ENCODE measurements around the gene KCNJ10. TPM values are rescaled to one million over a fixed set of nuclear protein-coding genes. Genes with fewer than 3 reads are reported as not detected.

The KCNJ10 gene
- total and polyA plus RNA-seq, 2 donors from 2014 or later = 4.9 to 57.6 TPM

DNA sequence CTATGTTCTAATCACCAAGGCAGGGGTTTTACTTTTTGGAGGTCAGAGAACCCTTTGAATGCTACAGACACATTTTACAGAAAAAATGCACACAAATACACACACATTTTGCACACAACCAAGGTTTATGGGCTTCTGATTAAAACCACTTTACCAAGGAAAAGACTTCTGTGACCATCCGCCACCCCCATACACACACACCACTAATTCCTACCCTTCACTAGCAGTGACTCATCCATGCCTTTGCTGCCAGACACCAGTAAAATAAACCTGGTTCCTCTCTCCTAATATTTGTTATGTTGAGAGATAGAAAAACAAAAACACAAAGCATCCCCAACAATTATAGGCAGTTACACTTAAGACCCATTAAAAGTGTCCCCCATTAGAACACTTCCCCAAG, 51.1 kb downstream of the KCNJ10 start:
- H3K4me1 ChIP-seq (ENCODE audit: control insufficient read depth in 2 of 3, insufficient read depth in 2 of 3, low read depth in 1 of 3, low read length in 3 of 3) = peaks cover 0 to 2% (median 0%) of the 10 kb centered on the region in 3 donors
- no peak overlapping the region for H3K4me3 ChIP-seq (ENCODE audit: low read length in 3 of 3)
- FAIRE-seq = no peak
- no peaks in the 10 kb centered on the region for H3K27me3 ChIP-seq (ENCODE audit: control insufficient read depth, insufficient read depth, low read length)
- H3K9me3 ChIP-seq (ENCODE audit: control insufficient read depth in 2 of 3, insufficient read depth in 1 of 3, low read length in 3 of 3) = no peaks in the 10 kb centered on the region
- H3K9ac ChIP-seq (ENCODE audit: low read length in 3 of 3) = no peak overlapping the region
- H3K27ac ChIP-seq (ENCODE audit: low read depth in 2 of 2, low read length in 2 of 2) = no peak overlapping the region
- no peak for DNase-seq
- H3K36me3 ChIP-seq (ENCODE audit: control insufficient read depth in 2 of 3, insufficient read depth in 3 of 3, low read length in 3 of 3) = no peaks in the 10 kb centered on the region
- no peak for TF ChIP-seq CTCF (IDR thresholded peaks at IDR 0.05; ENCODE audit: borderline replicate concordance, extremely low read depth, insufficient read depth)
- intact Hi-C loops (cut with DNase I) = no loop called here

DNA sequence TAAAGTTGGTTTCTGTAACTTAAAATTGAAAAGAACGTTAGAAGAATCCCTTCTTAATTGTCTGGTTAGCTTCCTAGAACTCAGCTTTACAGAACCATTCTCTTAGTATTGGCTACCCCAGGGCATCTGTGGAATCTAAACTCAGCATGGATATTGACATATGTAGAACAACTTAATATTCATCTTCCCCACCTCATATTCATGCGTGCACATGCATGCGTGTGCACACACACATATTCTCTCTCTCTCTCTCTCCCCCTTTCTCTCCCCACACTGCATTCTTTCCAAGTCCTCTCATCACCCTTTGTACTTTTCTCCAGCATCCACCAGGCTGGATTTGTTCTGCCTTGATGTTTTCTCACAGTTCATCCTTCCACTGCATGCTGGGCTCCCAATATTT, 51.6 kb downstream of the KCNJ10 start:
- H3K27me3 ChIP-seq (ENCODE audit: control insufficient read depth, insufficient read depth, low read length) = no peaks in the 10 kb centered on the region
- FAIRE-seq (no peak), DNase-seq (no peak)
- TF ChIP-seq CTCF (IDR thresholded peaks at IDR 0.05; ENCODE audit: borderline replicate concordance, extremely low read depth, insufficient read depth) = no peak
- no peak overlapping the region for H3K4me3 ChIP-seq (ENCODE audit: low read length in 3 of 3)
- no peaks in the 10 kb centered on the region for H3K9me3 ChIP-seq (ENCODE audit: control insufficient read depth in 2 of 3, insufficient read depth in 1 of 3, low read length in 3 of 3)
- H3K4me1 ChIP-seq (ENCODE audit: control insufficient read depth in 2 of 3, insufficient read depth in 2 of 3, low read depth in 1 of 3, low read length in 3 of 3) = no peaks in the 10 kb centered on the region
- no peak overlapping the region for H3K9ac ChIP-seq (ENCODE audit: low read length in 3 of 3)
- no peak overlapping the region for H3K27ac ChIP-seq (ENCODE audit: low read depth in 2 of 2, low read length in 2 of 2)
- intact Hi-C loops (cut with DNase I) = no loop called here
- H3K36me3 ChIP-seq (ENCODE audit: control insufficient read depth in 2 of 3, insufficient read depth in 3 of 3, low read length in 3 of 3) = no peaks in the 10 kb centered on the region

- intact Hi-C loops (cut with DNase I) = no loop called here
- no peak for DNase-seq
- H3K4me3 ChIP-seq (ENCODE audit: low read length in 3 of 3) = no peak overlapping the region
Measured at GRCh38 chr1:160017592-160017991, 52.4 kb downstream of the KCNJ10 start.

More at GRCh38 chr1:160017592-160017991, 52.4 kb downstream of the KCNJ10 start:
- Histone ChIP-seq H3K27me3 (ENCODE audit: control insufficient read depth, insufficient read depth, low read length) (no peaks in the 10 kb centered on the region), H3K9ac (ENCODE audit: low read length in 3 of 3) (no peak overlapping the region), H3K36me3 (ENCODE audit: control insufficient read depth in 2 of 3, insufficient read depth in 3 of 3, low read length in 3 of 3) (no peaks in the 10 kb centered on the region), H3K9me3 (ENCODE audit: control insufficient read depth in 2 of 3, insufficient read depth in 1 of 3, low read length in 3 of 3) (no peaks in the 10 kb centered on the region), H3K27ac (ENCODE audit: low read depth in 2 of 2, low read length in 2 of 2) (no peak overlapping the region), H3K4me1 (ENCODE audit: control insufficient read depth in 2 of 3, insufficient read depth in 2 of 3, low read depth in 1 of 3, low read length in 3 of 3) (no peaks in the 10 kb centered on the region)
- TF ChIP-seq CTCF (IDR thresholded peaks at IDR 0.05; ENCODE audit: borderline replicate concordance, extremely low read depth, insufficient read depth) = no peak
- FAIRE-seq = no peak

All from kidney (tissue), 14 donors.